Fibroblast of peridontal ligament (primary cell): ENCODE results near the gene RBMXL3.

Experiments used
- DNase-seq: peaks from one replicate; pipeline ENCODE4 v3.0.0-alpha.2; 2010; ENCODE audit errors: extremely low read depth

Gene RBMXL3

DNA sequence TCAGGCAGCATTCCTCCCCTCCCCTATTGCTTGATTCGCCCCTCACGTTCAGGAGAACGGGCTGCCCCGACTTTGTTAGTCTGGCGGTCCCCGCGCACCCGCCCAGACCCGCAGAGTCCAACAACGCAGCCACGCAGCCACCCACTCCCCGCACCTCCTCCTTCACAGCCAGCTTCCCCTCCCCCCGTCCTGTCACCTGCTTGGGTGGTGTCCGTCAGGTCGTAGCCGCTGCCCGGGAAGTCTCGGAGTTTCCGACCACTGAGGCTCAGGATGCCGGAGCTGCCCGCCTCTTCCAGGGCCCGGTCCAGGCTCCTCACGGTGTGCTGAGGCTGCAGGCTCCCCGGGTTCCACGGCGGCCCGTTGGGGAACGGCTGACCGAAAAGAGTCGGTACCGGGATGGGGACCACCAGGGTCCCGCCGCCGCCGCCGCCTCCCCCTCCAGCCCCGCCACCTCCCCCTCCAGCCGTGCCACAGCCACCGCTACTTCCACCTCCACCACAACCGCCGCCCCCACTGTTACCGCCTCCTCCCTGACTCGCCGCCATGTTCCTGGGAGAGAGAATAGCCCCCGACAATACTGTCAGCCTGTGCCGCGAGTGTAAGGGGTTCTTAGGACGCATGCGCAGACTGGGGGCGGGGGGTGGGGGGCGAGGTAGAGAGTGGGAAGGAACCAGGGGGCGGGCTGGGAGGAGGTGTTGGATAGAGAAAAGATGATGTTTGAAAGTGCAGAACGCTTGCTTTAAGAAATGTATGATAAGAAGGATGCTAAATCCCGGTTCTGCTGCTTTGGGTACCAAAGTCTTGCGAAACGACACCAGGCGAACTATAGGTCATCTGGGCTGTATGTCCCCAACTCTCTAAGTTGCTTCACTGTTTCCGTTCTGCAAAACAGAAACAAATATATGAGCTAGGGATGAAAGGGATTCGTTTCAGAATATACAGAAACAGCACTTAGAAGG is 44.6 kb downstream of the RBMXL3 start, which contains the start of gene LRCH2:
LRCH2 (minus strand) TSS at position 600 of the 959 bp plus-strand sequence; CDS start at position 545, 55 bp downstream.
- DNase-seq, result peak; percentile 50

DNA sequence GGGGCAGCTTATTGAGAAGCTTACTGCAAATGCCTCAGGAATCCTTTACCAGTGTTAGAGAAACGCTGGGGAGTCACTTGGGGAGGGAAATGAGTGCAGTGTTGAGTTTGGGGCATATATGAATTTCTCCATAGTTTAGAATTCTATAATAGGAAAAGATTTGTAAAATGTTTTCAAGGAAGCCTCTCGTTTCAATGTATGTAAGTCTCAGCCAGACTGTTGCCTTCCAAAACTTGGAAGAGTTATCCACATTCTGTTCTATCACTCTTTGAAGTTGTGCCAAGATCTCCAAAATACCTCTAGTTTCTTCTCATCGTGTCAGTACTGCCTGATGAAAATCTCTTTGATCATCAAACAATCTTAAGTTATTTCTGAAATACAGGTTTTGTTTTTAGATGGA is 45.3 kb downstream of the RBMXL3 start:
- DNase-seq, result no peak

- DNase-seq, result no peak
Measured at GRCh38 chrX:115236560-115236959, 47.4 kb downstream of the RBMXL3 start.

DNA sequence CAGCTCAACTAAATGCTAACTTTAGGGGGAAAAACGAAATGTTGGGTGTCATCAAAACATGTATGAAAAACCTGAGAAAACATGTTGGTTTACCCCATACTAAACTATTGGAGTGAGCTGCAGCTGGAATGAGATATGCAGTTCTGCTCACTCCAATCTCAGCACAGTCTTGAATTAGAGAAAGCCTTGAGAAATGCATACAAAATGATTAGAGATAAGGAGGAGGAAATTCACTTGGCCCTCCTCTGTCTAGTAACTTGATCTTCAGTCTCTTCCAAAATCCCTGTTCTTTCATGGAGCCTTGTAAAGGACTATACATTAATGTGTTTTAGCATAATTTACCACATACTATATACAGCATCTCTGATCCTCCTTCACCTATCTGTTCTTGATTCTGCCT is 47.8 kb downstream of the RBMXL3 start:
- no peak for DNase-seq
